ENCODE results near the gene VTI1B. TPM values are rescaled to one million over a fixed set of nuclear protein-coding genes. Genes with fewer than 3 reads are reported as not detected.

VTI1B gene
- total RNA-seq, 4 donors from 2014 or later = 82.0 to 178 (median 99.8) TPM

DNA sequence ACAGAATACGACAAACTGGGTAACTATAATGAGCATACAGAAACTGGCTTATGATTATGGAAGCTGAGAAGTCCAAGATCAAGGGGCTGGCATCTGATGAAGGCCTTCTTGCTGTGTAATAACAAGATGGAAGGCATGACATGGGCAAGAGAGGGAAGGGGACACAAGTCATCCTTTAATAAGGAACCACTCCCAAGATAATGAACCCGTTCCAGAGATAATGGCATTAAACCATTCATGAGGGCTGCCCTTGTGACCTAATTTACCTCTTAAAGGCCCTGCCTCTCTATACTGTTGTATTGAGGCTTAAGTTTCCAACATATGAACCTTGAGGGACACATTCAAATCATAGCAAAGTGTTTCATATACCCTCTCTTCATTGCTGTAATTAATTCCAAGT is 4.6 kb upstream of the VTI1B start:
- Histone ChIP-seq H3K9me3 (no peaks in the 10 kb centered on the region), H3K4me3 (replicated peaks in 1 of 3) (no peak overlapping the region), H3K27me3 (no peaks in the 10 kb centered on the region), H3K27ac (no peak overlapping the region), H3K36me3 (peaks cover 0 to 11% of the 10 kb centered on the region in 2 donors), H3K4me1 (peaks cover 0 to 6% of the 10 kb centered on the region in 2 donors)
- intact Hi-C loops (cut with DNase I) = loop anchor here (10.0 kb wide), 2 partner anchors 164 to 254 kb away; no protein-coding TSS in a partner anchor
- TF ChIP-seq, protein P1, sequence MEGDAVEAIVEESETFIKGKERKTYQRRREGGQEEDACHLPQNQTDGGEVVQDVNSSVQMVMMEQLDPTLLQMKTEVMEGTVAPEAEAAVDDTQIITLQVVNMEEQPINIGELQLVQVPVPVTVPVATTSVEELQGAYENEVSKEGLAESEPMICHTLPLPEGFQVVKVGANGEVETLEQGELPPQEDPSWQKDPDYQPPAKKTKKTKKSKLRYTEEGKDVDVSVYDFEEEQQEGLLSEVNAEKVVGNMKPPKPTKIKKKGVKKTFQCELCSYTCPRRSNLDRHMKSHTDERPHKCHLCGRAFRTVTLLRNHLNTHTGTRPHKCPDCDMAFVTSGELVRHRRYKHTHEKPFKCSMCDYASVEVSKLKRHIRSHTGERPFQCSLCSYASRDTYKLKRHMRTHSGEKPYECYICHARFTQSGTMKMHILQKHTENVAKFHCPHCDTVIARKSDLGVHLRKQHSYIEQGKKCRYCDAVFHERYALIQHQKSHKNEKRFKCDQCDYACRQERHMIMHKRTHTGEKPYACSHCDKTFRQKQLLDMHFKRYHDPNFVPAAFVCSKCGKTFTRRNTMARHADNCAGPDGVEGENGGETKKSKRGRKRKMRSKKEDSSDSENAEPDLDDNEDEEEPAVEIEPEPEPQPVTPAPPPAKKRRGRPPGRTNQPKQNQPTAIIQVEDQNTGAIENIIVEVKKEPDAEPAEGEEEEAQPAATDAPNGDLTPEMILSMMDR (IDR thresholded peaks at IDR 0.05) = no peak
- TF ChIP-seq POLR2A (IDR thresholded peaks at IDR 0.05) = no peak
- WGBS, 2 donors = 71 to 94% methylated on average over 2 of the region's 2 CpGs
- no peak for DNase-seq

DNA sequence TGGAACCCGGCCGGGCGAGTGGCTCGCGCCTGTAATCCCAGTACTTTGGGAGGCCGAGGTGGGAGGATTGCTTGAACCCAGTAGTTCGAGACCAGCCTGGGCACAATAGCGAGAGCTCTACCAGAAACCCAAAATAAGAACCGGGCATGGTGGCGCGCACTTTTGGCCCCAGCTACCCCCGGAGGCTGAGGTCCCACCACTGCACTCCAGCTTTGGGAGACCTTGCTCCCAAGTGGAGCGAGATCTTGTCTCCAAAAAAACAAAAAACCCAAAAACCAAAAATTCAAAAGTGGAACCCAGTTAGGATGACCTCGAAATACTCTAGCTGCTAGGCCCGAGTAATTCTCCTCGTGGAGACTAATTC is 769 bp upstream of the VTI1B start:
- no peaks in the 10 kb centered on the region for H3K27me3 ChIP-seq
- intact Hi-C loops (cut with DNase I) = loop anchor here (10.0 kb wide), 2 partner anchors 160 to 250 kb away; no protein-coding TSS in a partner anchor
- H3K36me3 ChIP-seq = peaks cover 0 to 11% of the 10 kb centered on the region in 2 donors
- H3K4me3 ChIP-seq (replicated peaks in 1 of 3) = peak overlapping the region; percentile 56 to 96 (median 61)
- DNase-seq = no peak
- peaks cover 20 to 28% of the 10 kb centered on the region in 2 donors for H3K4me1 ChIP-seq
- no peaks in the 10 kb centered on the region for H3K9me3 ChIP-seq
- WGBS, 2 donors = 35 to 50% methylated on average over 10 to 16 of the region's 16 CpGs
- no peak for TF ChIP-seq POLR2A (IDR thresholded peaks at IDR 0.05)
- TF ChIP-seq, protein P1 (IDR thresholded peaks at IDR 0.05) = no peak
- peak overlapping the region; percentile 99 to 100 (median 99) for H3K27ac ChIP-seq

DNA sequence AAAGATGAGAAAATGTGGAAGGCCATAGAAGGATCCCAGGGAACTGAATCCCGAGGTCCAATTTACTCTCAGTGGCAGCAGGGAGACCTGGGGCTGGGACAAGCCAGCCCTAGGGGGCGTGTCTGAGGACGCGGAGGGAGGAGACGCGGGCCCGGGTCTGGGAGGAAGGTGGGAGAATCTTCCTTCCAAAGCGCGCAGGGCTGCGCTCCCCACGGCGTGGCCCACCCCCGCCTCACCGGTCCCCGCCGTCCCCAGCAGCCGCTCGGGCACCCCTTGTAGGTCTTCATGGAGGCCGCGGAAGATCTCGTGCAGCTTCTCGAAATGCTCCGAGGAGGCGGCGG is 323 bp downstream of the VTI1B start:
- Histone ChIP-seq H3K4me3 (replicated peaks in 1 of 3) (peak overlapping the region; percentile 56 to 96 (median 61)), H3K36me3 (peaks cover 0 to 11% of the 10 kb centered on the region in 2 donors), H3K9me3 (no peaks in the 10 kb centered on the region), H3K27me3 (no peaks in the 10 kb centered on the region), H3K27ac (peak overlapping the region; percentile 99 to 100 (median 99)), H3K4me1 (peaks cover 20 to 28% of the 10 kb centered on the region in 2 donors)
- peak; percentile 80 to 81 for DNase-seq
- TF ChIP-seq, protein P1 (IDR thresholded peaks at IDR 0.05) = peak in 2 of 6 experiments; percentile 13 to 22
- TF ChIP-seq POLR2A (IDR thresholded peaks at IDR 0.05) = no peak
- intact Hi-C loops (cut with DNase I) = loop anchor here (5.0 to 10.0 kb wide), 3 partner anchors 92 to 249 kb away; no protein-coding TSS in a partner anchor
- WGBS, 2 donors = 0 to 1% methylated on average over 8 to 11 of the region's 25 CpGs

DNA sequence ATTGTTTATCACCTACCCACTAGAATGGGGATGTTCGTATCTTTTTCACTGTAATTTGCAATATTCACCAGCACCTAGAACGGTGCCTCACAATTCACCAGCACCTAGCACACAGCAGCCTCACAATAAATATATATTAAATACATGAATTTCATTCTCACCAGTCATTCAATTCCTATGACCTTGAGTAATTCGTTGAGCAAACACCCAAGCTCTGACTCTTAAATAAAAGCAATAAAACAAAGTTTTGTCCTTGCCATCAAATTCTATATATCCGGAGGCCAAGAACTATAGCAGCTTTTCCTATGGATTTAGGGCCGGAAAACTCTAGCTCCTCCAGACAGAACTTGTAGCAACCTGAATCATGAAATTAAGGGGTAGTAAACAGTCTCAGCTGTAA is 981 bp downstream of the VTI1B start:
- no peak for TF ChIP-seq POLR2A (IDR thresholded peaks at IDR 0.05)
- TF ChIP-seq, protein P1 (IDR thresholded peaks at IDR 0.05) = no peak
- DNase-seq = no peak
- Histone ChIP-seq H3K9me3 (no peaks in the 10 kb centered on the region), H3K4me1 (peaks cover 20 to 28% of the 10 kb centered on the region in 2 donors), H3K36me3 (peaks cover 0 to 11% of the 10 kb centered on the region in 2 donors), H3K27ac (peak overlapping the region in 1 of 3 donors; percentile 99), H3K27me3 (no peaks in the 10 kb centered on the region), H3K4me3 (replicated peaks in 1 of 3) (peak overlapping the region in 2 of 3 donors; percentile 56 to 96)
- intact Hi-C loops (cut with DNase I) = loop anchor here (5.0 to 10.0 kb wide), 3 partner anchors 91 to 249 kb away; no protein-coding TSS in a partner anchor
- 46 to 47% methylated on average over 5 of the region's 5 CpGs for WGBS, 2 donors

DNA sequence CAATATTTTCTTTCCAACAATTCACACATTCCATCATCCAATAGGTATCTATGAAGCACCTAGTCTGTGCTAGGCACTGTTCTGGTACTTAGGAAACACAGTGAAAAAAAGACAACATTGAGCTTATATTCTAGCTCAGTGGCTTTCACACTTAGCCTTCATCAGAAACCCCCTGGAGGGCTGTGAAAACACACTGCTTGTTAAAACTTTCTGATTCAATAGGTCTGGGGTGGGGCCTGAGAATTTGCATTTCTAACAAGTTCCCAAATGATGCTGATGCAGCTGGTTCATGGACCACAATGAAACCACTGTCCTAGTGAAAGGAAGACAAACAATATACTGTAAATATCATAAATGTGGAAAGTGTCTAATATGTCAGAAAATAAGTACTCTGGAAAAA is 5.9 kb downstream of the VTI1B start:
- intact Hi-C loops (cut with DNase I) = loop anchor here (10.0 kb wide), 1 partner anchor 54 kb away; the partner anchor contains the start of gene ARG2
- no peak for TF ChIP-seq POLR2A (IDR thresholded peaks at IDR 0.05)
- TF ChIP-seq, protein P1 (IDR thresholded peaks at IDR 0.05) = no peak
- Histone ChIP-seq H3K4me1 (peaks cover 28 to 36% of the 10 kb centered on the region in 2 donors), H3K27ac (no peak overlapping the region), H3K36me3 (no peaks in the 10 kb centered on the region), H3K27me3 (no peaks in the 10 kb centered on the region), H3K4me3 (replicated peaks in 1 of 3) (no peak overlapping the region), H3K9me3 (no peaks in the 10 kb centered on the region)
- no peak for DNase-seq
